Measurements from ENCODE around the gene KLHDC2.
"Not testable (repeated sequence)": the region's sequence is repeated elsewhere in the genome, so short reads cannot be mapped to it uniquely, and the experiment has no call there.

The KLHDC2 gene

DNA sequence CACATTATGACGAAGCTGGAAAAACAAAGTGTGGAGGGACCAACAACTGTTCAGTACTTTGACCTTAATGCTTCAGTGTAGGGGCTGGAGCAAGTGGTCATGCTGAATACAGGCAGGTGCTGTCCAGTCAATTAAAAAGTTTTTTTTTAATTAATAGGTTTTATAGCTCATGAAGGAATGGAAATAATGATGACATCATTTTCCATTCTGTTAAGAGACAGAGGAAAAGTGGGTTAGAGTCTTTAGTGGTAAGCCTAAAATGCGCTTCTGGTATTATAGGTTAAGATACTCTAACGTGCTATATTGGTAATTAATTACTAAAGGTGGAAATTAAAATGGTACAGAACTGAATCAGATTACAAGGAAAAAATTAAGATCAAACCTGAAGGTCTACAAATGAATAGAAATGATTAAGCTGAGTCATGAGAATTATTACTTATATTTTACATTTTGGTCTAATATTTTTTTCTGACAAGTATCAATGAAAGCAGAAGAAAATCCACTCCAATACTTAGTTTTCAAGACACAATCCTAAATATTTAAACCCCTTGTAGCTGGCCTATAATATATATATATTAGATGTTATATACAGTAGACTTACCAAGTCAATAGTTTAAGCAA lies 15.6 kb downstream of the KLHDC2 start:
- no peak for DNase-seq

DNA sequence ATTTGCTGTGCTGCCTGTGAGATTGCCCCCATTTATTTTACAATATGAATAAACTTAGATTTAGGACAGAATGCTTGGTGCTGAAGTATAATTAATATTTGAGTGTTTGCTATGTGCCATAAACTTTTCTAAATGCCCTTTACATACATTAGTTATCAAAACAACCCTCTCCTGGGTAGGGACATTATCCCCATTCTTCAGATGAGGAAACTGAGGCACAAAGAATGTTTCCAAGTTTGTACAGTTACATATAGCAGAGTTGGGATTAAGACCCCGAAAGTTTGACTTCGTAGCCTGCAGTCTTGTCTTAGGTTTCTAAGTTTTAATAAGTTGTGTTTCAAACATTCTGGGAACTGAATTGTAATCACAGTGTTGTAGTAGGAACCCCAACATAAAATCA lies 18.4 kb downstream of the KLHDC2 start:
- DNase-seq, result no peak

DNA sequence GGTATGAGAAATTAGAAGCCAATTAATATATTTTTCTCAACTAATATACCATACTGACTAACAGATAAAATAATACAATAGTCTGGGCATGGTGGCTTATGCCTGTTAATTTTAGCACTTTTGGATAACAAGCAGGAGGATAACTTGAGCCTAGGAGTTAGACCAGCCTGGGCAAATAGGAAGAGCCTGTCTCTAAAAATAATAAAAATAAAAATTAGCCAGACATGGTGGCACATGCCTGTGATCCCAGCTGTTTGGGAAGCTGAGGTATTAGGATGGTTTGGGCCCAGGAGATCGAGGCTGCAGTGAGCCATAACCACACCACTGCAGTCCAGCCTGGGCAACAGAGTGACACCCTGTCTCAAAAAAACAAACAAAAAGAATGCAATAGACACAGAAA lies 24.7 kb downstream of the KLHDC2 start:
- DNase-seq, result no peak

DNA sequence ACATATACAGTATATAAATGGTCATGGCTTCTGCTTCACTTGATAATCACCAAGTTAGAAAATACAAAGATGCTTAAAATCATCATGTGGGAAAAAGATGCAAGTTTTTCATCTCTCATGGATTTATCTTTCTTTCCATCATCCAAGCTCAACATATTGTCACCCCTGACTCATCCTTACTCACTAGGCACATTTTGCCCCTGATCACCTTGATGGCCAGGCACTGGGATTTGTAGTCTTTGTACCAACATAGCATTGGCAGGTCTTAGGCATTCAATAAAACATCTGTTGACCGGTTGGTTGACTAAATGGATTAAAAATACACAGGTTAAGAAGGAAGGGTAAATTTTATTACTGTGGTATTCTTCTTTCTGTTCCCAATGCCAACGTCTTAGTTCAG lies 28.1 kb downstream of the KLHDC2 start:
- DNase-seq, result no peak

DNA sequence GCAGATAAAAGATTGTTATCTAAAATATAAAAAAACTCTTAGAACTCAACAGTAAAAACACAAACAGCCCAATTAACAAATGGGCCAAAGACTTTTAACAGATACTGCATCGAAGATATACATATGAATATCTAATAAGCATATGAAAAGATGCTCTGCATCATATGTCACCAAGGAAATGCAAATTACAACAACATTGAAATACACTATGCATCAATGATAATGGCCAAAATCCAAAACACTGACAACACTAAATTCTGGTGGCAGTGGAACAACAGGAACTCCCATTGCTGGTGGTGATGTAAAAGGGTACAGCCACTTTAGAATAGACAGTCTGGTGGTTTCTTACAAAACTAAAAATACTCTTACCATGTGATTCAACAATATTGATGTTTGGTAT lies 40.8 kb downstream of the KLHDC2 start:
- no peak for DNase-seq

DNA sequence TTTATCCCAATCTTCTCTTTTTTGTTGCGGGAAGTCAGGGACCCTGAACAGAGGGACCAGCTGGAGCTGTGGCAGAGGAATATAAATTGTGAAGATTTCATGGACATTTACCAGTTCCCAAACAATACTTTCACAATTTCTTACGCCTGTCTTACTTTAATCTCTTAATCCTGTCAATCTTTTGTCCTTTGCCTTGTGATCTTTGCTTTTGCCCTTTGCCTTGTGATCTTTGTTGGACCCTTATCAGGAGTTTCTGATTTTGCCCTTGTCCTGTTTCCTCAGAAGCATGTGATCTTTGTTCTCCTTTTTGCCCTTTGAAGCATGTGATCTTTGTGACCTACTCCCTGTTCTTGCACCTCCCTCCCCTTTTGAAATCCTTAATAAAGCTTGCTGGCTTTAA lies 48.2 kb downstream of the KLHDC2 start:
- DNase-seq, result not testable (repeated sequence)

DNA sequence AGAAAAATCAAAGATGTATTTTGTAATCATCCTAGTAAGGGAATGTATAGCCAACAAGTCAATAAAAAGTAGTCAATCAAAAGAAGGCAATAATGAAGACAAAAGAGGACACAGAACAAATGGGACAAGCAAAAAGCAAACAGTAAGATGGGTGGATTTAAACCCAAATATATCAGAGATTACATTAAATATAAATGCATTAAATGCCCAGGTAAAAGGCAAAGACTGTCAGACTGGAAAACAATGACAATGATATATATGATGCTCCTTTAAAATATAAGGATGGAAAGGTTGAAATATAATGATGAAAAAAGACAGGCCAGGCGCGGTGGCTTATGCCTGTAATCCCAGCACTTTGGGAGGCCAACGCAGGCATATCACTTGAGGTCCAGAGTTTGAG lies 48.9 kb downstream of the KLHDC2 start:
- DNase-seq, result no peak

DNA sequence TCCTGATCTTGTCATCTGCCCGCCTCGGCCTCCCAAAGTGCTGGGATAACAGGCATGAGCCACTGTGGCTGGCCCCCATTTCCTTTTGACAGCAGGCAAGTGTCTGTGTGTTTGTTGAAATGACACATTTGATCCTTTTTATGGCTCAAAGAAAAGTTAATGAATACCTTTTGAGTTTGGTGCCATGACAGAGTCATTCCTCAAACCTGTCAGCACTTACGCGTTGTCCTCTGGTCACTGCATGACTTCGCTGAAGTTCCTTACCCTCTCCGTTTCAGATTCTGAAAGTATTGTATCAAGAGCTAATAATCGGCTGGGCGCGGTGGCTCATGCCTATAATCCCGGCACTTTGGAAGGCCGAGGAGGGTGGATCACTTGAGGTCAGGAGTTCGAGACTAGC lies 52.2 kb downstream of the KLHDC2 start:
- no peak for DNase-seq

DNA sequence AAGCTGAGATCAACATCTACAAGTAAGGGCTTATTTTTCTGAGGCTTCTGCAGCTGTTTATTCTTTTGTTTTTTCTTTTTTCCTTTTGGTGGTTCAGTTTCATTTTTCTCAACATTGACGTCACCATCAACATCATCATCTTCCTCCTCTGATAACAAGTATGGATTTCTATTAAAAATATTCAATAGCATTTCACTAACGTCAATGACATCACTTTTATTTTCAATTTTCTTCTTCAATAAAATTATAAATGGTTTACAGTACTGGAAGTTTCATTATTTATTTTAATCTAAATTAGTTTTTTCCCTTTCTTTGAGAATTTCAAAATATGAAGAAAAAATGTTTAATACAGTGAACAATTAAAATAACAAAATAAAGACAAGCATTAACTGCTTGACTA lies 60.7 kb downstream of the KLHDC2 start:
- no peak for DNase-seq

All from GOT3 (cell line).